GM18861 (cell line): Measurements from ENCODE around the gene NRP2.

ENCODE experiments used
- ATAC-seq: cut with Tn5 transposase; IDR thresholded peaks from one replicate; pipeline ENCODE4 v1.9.1; 2021; ENCODE audit not compliant: unreplicated experiment

Gene NRP2

DNA sequence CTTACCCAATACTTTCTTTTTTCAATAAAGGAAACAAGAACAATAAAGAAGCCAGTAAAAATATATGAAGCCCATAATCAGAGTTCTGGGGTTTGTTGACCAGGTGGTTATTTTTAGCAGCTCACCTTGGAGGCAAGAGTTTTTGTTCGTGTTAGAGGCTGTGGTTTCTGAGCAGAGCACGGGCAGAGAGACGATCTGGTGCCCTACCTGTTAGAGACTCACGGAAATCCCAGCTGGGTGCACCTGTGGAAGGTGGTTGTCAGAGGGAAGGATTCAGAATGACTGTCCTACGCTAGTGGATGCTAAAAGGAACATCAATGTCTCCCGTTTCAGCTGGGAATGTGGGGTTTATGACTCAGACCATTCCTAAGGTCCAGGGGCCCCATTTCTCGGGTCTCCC lies 87.6 kb downstream of the NRP2 start:
- ATAC-seq, result no peak

- no peak for ATAC-seq
These were observed 88.3 kb downstream of the NRP2 start for GRCh38 chr2:205770577-205770976.

GRCh38 chr2:205771031-205771430 lies 88.7 kb downstream of the NRP2 start:
- ATAC-seq, result no peak

DNA sequence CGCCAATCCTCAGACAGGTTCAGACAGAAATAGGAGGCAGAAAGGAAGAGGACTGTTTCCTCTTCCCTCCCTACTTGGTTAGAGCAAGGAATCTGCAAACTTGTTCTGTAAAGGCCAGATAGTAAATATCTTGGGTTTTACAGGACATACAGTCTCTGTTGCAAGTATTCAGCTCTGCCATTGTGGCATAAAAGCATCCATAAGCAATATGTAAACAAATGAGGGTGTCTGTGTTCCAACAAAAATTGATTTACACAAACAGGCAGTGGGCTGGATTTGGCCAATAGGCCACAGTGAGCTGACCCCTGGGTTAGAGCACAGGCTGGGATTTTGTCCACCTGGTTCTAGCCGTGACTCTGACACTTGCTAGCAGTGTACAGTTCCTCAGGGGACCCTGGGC lies 89.4 kb downstream of the NRP2 start:
- ATAC-seq, result no peak

- no peak for ATAC-seq
These were observed 90.7 kb downstream of the NRP2 start for GRCh38 chr2:205772983-205773382.

DNA sequence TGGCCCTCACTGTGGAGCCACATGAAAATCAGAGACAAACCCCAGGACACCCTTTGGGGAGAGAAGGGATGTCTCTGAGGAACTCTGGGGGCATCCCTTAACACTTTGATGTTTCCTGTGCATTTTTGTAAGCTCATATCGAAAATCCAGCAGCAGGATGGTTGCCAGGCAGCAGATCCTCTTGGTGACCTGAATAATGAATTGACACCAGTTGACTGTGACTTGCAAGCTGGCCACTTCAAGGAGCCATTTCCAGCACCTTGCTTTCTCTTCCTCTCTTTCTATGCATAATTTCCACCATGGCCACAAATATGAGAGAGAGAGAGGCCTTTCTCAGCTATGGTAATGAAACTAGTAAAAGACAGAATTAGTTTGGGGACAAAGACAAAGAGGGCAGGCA lies 91.7 kb downstream of the NRP2 start:
- ATAC-seq, result no peak

DNA sequence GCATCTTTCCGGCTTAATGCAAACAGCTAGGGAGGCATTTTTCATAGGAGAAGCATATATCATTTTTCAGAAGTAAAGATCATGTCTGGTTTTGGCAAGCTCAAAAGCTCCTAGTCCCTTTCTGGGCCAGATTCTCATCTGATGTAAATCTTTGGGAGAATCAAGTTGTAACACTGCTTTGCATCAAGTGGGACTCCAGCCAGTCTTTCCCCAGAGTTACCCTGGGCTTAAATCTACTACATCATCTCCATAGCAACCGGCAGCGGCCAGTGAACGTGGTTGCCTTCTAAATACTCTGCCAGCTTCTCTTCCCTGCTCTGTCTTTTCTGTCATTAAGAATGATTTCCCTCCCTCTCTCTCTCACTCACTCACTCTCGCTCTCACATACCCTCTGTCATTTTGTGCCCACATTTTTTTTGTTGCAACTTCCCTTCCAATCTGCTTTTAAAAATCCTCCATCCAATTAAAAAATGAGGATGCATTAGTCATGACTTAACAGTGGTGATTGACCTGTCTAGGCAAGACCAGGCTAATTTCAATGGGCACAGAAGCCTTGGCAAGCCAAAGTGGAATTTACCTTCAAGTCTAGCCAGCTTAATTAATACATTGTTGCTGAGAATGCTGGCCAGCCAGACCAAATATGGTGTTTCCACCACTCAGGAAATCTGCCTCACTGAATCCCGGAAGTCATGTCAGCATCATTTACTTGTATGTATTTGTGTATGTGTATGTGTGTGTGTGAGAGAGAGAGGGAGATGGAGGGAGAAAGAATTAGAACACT lies 93.0 kb downstream of the NRP2 start:
- no peak for ATAC-seq

GRCh38 chr2:205776139-205776538 lies 93.8 kb downstream of the NRP2 start:
- peak; percentile 61 for ATAC-seq

GRCh38 chr2:205776720-205777119 lies 94.4 kb downstream of the NRP2 start:
- ATAC-seq, result no peak

- no peak for ATAC-seq
These were observed 96.1 kb downstream of the NRP2 start for GRCh38 chr2:205778356-205778755.

DNA sequence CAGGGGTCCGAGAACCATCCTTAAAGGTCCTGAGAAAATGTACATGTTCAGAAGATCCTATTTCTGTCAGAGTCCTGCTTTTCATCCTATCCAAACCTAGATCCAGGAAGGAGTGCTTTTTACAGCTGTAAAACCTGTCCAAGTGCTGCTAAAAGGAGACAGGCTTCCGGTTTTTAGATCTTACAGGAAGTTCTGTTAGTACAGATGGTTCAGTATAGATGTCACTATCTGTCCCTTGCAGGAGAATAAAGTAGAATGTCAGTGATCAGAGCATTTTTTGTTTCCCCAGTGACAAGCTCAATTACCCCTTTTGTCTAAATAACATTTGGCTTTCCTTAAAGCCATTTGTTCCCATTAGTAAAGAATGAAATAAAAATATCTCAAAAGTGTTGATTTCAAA lies 98.3 kb downstream of the NRP2 start:
- no peak for ATAC-seq

DNA sequence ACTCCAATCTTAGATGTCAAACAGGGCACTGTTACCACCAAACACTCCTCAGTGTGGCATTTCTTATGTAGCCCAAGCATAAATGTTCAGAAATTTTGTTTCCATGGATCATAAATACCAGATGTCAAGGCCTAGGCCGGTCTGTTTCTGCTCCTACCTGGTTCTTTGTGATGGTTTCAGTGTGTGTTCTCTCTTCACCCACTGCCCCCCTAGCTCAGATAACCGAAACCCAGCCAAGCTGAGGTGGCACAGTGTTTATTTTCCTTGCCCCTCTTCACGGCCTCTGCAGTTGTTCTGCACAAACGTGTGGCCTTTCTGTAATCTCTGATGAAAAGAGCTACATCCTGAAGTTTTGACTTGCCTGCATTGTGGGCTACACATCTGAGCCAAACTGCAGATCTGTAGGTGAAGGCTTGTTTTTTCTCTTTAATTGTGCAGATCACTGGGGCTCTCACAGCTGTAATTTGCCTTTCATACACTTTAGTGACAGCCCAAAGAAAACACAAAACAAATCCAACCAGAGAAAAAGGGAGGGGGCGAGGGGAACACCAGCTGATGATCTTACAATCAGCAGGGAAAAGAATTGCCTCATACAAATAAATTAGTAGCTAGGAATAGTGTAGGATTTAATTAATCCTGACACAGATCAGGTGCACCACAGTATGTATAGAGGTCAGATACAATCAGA lies 99.1 kb downstream of the NRP2 start:
- ATAC-seq, result no peak

DNA sequence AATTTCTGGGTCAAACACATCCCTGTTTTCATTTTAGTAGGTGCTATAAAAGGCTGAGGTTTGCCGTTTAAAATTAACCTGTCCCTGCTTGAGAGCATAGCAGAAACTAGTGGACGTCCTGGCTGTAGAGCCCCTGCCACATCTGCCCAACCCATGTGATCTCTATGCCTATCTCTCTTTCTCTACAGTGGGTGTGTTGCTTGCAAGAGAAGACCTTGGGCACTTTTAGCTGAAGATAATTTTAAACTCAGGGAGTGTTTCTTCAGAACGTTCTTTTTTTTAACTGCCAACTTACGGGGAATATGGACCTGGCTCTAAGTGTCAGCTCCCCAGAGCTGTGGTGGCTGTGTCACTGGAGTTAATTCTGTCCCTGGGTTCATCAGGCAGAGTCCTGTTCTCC lies 100.6 kb downstream of the NRP2 start:
- ATAC-seq, result no peak

DNA sequence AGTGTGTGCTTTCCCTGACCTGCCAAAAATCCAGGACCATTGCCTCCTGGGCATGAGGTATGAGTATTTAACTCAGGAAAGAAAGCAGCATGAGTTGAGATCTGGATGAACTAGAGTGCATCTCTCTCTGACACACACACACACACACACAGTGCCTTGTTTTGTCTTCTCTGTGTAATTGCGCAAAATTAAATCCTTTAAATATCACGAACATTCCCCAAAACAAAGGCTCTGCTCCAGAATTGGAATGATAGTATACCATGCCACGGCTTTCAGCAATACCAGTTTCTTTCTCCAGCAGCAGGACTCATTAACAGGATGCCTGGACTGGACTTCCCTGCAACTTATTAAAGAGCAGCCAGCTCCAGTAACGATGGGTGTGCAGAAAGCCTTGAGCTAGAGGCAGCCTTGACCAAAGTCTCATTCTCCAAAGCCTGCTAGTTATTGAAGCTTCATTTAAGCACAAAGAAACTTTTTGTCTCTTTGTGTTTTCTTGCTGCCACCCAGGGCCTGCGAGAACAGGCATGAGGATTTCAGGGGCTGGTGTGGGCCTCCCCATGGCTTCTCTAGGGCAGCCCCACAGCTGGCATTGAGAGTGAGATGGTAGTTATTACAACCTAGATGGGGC lies 101.7 kb downstream of the NRP2 start:
- no peak for ATAC-seq

- ATAC-seq, result no peak
These were observed 103.4 kb downstream of the NRP2 start for GRCh38 chr2:205785507-205786260.

DNA sequence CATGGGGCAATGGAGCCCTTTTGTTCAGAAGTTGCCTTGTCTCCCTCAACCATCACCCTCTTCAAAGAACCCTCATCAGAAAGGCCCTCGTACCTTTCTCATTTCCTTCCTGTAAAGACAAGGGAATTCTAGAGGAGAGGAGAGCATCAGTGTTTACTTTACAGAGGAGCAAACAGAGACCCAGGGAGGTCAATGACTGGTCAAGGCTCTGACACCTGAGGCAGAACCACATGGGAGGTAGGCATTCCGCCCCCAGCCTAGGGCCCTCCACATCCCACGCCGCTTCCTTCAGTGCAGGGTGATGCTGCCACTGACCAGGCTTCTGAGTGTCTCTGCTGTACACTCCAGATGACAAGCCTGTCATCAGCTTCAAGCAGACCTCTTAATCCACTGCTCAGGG lies 104.7 kb downstream of the NRP2 start:
- no peak for ATAC-seq

DNA sequence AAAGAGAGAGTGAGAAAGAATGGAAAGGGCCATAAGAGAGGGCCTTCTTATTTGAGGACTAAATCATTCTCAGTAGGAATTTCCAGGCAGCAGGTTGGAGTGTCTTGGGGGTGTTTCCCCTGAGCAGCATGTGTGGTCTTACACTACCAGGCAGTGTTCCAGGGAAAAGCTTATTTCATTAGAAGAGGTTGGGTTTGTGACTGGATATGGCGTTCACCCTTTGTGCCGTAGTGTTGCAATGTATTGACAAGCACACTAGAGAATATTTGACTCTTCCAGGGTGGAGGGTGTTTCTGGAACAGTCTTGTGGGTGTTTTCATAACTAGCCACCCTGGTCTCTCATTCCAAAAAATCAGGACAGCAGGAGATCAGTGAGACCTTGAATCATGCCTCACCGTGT lies 105.5 kb downstream of the NRP2 start:
- ATAC-seq, result no peak

DNA sequence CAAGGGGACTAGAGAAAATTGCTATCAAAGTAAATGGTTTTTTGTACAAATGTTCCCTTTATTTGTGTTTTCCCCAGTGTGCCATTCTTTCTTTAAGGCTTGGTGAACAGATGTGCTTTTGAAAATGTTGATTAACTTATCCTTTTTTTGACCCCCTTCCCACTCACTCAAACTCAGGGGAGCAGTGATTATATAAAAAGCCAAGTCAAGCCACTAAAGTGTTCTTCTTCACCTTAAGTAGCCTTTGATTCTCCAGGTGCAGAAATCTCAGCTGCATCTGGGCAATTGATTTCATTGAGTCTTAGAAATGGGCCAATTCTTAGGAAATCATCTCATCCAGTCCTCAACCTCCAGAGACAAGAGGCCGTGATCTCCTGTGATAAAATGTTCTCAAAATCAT lies 107.6 kb downstream of the NRP2 start:
- no peak for ATAC-seq

- ATAC-seq, result no peak
These were observed 110.6 kb downstream of the NRP2 start for GRCh38 chr2:205792908-205793307.

DNA sequence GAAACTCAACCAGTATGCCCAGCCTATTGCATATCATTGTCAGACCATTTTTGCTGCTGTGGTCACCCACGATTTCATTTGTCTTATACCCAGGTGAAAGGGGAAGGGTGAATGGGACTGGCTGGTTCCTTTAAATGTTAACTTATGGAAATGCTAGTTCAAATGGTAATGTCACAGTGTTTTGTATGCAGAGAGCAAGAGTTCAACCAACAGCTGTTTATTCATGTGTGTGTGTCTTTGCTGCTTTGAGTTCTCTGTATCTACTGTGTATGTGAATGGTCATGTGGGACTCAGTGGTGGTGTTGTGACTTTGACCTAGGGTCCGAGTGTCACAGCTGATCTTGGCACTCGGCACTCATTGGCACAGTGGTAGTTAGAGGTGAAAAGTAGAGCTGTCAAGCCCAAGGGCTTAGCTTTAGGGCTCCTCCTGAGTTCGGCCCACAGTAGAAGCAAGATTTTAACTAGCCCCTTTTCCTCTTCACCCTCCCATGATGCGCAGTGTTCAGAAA lies 114.6 kb downstream of the NRP2 start:
- no peak for ATAC-seq

DNA sequence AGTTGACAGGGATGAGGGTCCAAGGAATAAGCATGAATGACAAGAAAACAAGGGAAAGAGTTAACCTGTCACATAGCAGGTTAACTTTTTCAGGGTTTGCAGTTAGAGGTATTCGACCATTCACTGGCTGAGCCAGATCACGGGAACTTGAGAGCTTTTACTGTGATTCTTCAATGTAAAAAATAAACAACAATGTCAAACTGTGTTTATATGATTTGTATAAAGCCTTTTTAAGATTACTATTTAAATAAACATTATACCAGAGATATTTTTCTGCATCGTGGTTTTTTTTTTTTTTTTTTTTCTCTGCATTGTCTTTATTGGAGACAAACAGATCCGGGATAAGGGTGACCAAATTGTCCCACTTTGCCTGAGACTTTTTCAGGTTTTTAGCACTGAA lies 115.6 kb downstream of the NRP2 start:
- no peak for ATAC-seq
